Heart right ventricle (tissue), 16 donors: ENCODE results near the gene SULT2B1. TPM values are rescaled to one million over a fixed set of nuclear protein-coding genes. Genes with fewer than 3 reads are reported as not detected.

Experiments used
- ATAC-seq, 8 donors: fragments of 200-7000 bp; cut with Tn5 transposase; one replicate each; pipeline ENCODE4 v1.9.1; 2020; ENCODE audit warnings: mild to moderate bottlenecking in 8 of 8, moderate library complexity in 8 of 8, moderate number of reproducible peaks in 1 of 8
- DNase-seq, 2 donors: peaks; one replicate each; pipeline ENCODE4 v3.0.0-alpha.2; 2020
- H3K27ac ChIP-seq, 10 donors: fragments of 200-600 bp; sonication (generic) in 2 of 10; one replicate each; pipeline versions ENCODE4 v1.5.0 to v1.8.0; 2020 to 2022; ENCODE audit warnings: mild to moderate bottlenecking in 3 of 10
- H3K27me3 ChIP-seq, 7 donors: fragments of 200-600 bp; one replicate each; pipeline ENCODE4 v1.8.0; 2021 to 2022; ENCODE audit warnings: mild to moderate bottlenecking in 2 of 7
- H3K36me3 ChIP-seq, 9 donors: fragments of 200-600 bp; sonication (generic) in 1 of 9; one replicate each; pipeline versions ENCODE4 v1.5.0 to v1.8.0; 2020 to 2022; ENCODE audit warnings: mild to moderate bottlenecking in 2 of 9
- H3K4me1 ChIP-seq, 9 donors: fragments of 200-600 bp; sonication (generic) in 1 of 9; one replicate each; pipeline versions ENCODE4 v1.5.0 to v1.8.0; 2020 to 2022; ENCODE audit warnings: mild to moderate bottlenecking in 4 of 9
- H3K4me3 ChIP-seq, 10 donors: fragments of 200-600 bp; sonication (generic) in 2 of 10; one replicate each; pipeline versions ENCODE4 v1.5.0 to v1.8.0; 2020 to 2022; ENCODE audit warnings: mild to moderate bottlenecking in 7 of 10, moderate library complexity in 2 of 10
- H3K9me3 ChIP-seq, 11 donors: fragments of 200-600 bp in 10 of 11; sonication (generic) in 2 of 11; one replicate each; pipeline versions ENCODE4 v1.5.0 to v1.8.0; 2013 to 2022; ENCODE audit warnings: mild to moderate bottlenecking in 2 of 11, control low read depth in 1 of 11, moderate library complexity in 1 of 11
- CTCF ChIP-seq, 9 donors: fragments of 200-600 bp; sonication (generic) in 2 of 9; IDR thresholded peaks; one replicate each; pipeline versions ENCODE4 v1.5.0 to v1.8.0; 2021 to 2022; ENCODE audit warnings: antibody characterized with exemption in 9 of 9, mild to moderate bottlenecking in 5 of 9, moderate library complexity in 1 of 9
- WGBS, 2 donors: extraction: QIAGEN DNeasy Blood & Tissue Kit; methylation state at CpG; one replicate each; pipeline ENCODE4 v1.1.7; 2013; ENCODE audit warnings: inconsistent platforms in 1 of 2; 5-methylcytosine and 5-hydroxymethylcytosine counted together
- intact Hi-C, 10 donors: fragments of 100-400 bp; cut with DNase I; formaldehyde crosslinking; loops; one replicate each; pipeline versions ENCODE4 v1.11.1 to v1.14.2; 2022
- polyA plus RNA-seq, 2 donors: library from polyadenylated mRNA; stranded (reverse); fragments of 200-250 nt; gene quantifications; one replicate each; pipeline ENCODE4 v1.2.3, GENCODE V29; 2013
- total RNA-seq, 10 donors: library from RNA; stranded (reverse); fragmentation: NEBNext Ultra II Directional in 3 of 10; extraction: Animal tissue kit (Norgen Biotek cat#: 25700) in 3 of 10; gene quantifications; one replicate each; pipeline versions ENCODE4 v1.2.1 to v1.2.4, GENCODE V29; 2021 to 2023
- donor health status: Arrhythmogenic right ventricular cardiomyopathy.
- donor health status: ischemic (EF 13 %, LVEDD 7.1; RV severe dilation, severe dysfunction).
- donor health status: healthy with polysubstance abuse.
- donor health status: DM: no; HTN: yes; CAD: no.
- donor health status: DM: no; HTN: no; CAD: no.
- donor health status: ischemic (EF 25% LVEDD 6.9; RV normal size, moderate dysfunction).
- donor health status: ischemic (EF 25% LVEDD 5.7; RV mildly dilated, moderate dysfunction).
- donor health status: healthy.
- donor health status: DM: yes; HTN: yes; CAD: no.
- donor health status: Ischemic cardiomyopathy.
- donor health status: ischemic (EF 35%, LVEDD 5.7; RV mildly dilated, moderate dysfunction).
- donor health status: nonischemic (EF 11% LVEDD 7.7; RV severe dilation, severe dysfunction).
- donor health status: DM: yes; HTN: yes; CAD: no.
- donor health status: PGD.
- donor health status: ischemic (EF 29% LVEDD 5.4; RV normal size, mild dysfunction).
- donor health status: nonischemic (EF 23%, LVEDD 6.1; RV moderate dilation, normal function).

Gene SULT2B1
- total and polyA plus RNA-seq, 12 donors: 0.13 to 0.70 (median 0.42) TPM; not detected in 7

DNA sequence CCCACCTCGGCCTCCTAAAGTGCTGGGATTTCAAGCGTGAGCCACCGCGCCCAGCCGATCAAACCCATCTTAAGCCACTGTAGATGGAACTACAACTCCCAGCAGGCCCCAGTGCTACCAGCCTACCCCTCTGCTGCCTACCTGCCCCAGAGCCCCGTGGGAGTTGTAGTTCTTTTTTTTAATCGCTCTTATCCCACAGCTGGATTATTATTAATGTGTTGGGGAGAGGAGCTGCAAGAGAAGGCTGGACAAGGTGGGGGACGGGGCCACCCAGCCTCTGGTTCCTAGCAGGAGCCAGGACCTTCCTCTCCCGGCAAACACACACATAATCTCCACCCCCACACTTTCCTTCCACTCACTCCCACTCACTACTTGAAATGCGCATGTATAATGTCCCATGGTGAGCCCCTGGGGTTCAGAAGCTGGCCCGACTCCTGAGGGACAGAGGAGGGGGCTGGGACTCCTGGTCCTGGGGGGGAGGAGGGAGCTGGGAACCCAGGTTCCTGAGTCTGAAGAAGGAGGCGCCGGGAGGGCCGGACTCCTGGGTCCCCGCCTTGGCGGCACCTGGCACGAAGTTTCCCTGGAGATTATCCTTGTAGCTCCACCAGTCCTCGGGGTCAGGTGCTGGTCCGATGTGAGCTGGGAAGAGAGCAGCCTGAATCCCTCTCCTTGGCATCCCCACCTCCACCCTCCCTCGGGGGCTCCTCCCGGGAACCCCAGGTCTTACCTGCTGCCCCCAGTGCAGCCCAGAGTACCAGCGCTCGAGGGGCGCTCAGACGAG is 93.1 kb downstream of the SULT2B1 start:
- H3K27me3 ChIP-seq: no peaks in the 10 kb centered on the region
- H3K9me3 ChIP-seq: no peaks in the 10 kb centered on the region
- peak; percentile 64 to 81 (median 79) for ATAC-seq
- TF ChIP-seq CTCF (IDR thresholded peaks at IDR 0.05): no peak
- H3K4me1 ChIP-seq: peaks cover 0 to 26% (median 16%) of the 10 kb centered on the region in 9 donors
- peak; percentile 68 to 85 for DNase-seq
- peak overlapping the region; percentile 33 to 65 (median 58) for H3K4me3 ChIP-seq
- peak overlapping the region in 9 of 10 donors; percentile 71 to 88 (median 79) for H3K27ac ChIP-seq
- 3% methylated on average over 25 of the region's 25 CpGs for WGBS, 2 donors
- intact Hi-C loops: loop anchor here in 8 of 10 donors (5.0 to 10.0 kb wide), 10 partner anchors 90 to 320 kb away; partner anchors contain the start of genes HSD17B14 (in 5 of the 8), FTL (in 2 of the 8), BAX (in 1 of the 8) and RASIP1 (in 1 of the 8)
- H3K36me3 ChIP-seq: no peaks in the 10 kb centered on the region

- H3K27ac ChIP-seq: peak overlapping the region in 9 of 10 donors; percentile 71 to 88 (median 79)
- no peak for DNase-seq
- peak overlapping the region; percentile 33 to 65 (median 58) for H3K4me3 ChIP-seq
- no peaks in the 10 kb centered on the region for H3K27me3 ChIP-seq
- TF ChIP-seq CTCF (IDR thresholded peaks at IDR 0.05): no peak
- H3K9me3 ChIP-seq: no peaks in the 10 kb centered on the region
- no peaks in the 10 kb centered on the region for H3K36me3 ChIP-seq
- peaks cover 0 to 26% (median 16%) of the 10 kb centered on the region in 9 donors for H3K4me1 ChIP-seq
- peak in 7 of 8 donors; percentile 2 to 25 (median 10) for ATAC-seq
- 1 to 2% methylated on average over 6 of the region's 6 CpGs for WGBS, 2 donors
- intact Hi-C loops: loop anchor here in 8 of 10 donors (5.0 to 10.0 kb wide), 10 partner anchors 89 to 319 kb away; partner anchors contain the start of genes HSD17B14 (in 5 of the 8), FTL (in 2 of the 8), BAX (in 1 of the 8) and RASIP1 (in 1 of the 8)
These were observed 93.6 kb downstream of the SULT2B1 start for GRCh38 chr19:48645620-48646000.

- Histone ChIP-seq H3K4me3 (peak within 1 kb of the TSS; percentile 33 to 65 (median 58)), H3K4me1 (peaks cover 0 to 26% (median 16%) of the 10 kb centered on the region in 9 donors), H3K27ac (peak within 1 kb of the TSS in 9 of 10 donors; percentile 71 to 88 (median 79)), H3K9me3 (peaks cover 0 to 2% (median 0%) of the 10 kb centered on the region in 11 donors), H3K36me3 (no peaks in the 10 kb centered on the region), H3K27me3 (no peaks in the 10 kb centered on the region)
- intact Hi-C loops: loop anchor here in 8 of 10 donors (2.0 to 10.0 kb wide), 11 partner anchors 29 to 319 kb away; partner anchors contain the start of genes HSD17B14 (in 5 of the 8), FTL (in 2 of the 8), BAX (in 1 of the 8) and RASIP1 (in 1 of the 8)
- 0 to 1% methylated on average over 33 of the region's 33 CpGs for WGBS, 2 donors
- peak; percentile 87 to 92 (median 90) for ATAC-seq
- peak; percentile 89 to 96 (median 92) for TF ChIP-seq CTCF (IDR thresholded peaks at IDR 0.05)
- peak; percentile 91 for DNase-seq
These were observed 94.2 kb downstream of the SULT2B1 start, which contains the start of gene CA11 for GRCh38 chr19:48646001-48646721. CA11 (minus strand) TSS chr19:48646187; CDS start chr19:48645632, 555 bp downstream.
